ENCODE results near the gene HOXB2.

- no peak for TF ChIP-seq POLR2A (IDR thresholded peaks at IDR 0.05; ENCODE audit: low read depth, low read length)
- no peak for TF ChIP-seq POLR2AphosphoS5 (IDR thresholded peaks at IDR 0.05; ENCODE audit: low read depth, low read length)
- TF ChIP-seq SPI1 (IDR thresholded peaks at IDR 0.05; ENCODE audit: low read depth, low read length), result no peak
- TF ChIP-seq TAF1 (IDR thresholded peaks at IDR 0.05; ENCODE audit: low read depth, low read length), result no peak
These were observed 13.9 kb upstream of the HOXB2 start for GRCh38 chr17:48558831-48559121.
